Vagina (tissue), 2 donors: ENCODE data around the gene STARD13. TPM values are rescaled to one million over a fixed set of nuclear protein-coding genes. Genes with fewer than 3 reads are reported as not detected.

ENCODE experiments used
- DNase-seq, 2 donors: peaks; one replicate each; pipeline ENCODE4 v3.0.0-alpha.2; 2017; ENCODE audit errors: extremely low spot score in 2 of 2
- H3K27ac ChIP-seq: fragments of 200-600 bp; sonication (generic); one replicate; pipeline ENCODE4 v1.5.1; 2019
- H3K27me3 ChIP-seq: fragments of 200-600 bp; sonication (generic); one replicate; pipeline ENCODE4 v1.5.1; 2019
- H3K36me3 ChIP-seq, 2 donors: fragments of 200-600 bp; sonication (generic); one replicate each; pipeline ENCODE4 v1.5.1; 2017 to 2019
- H3K4me1 ChIP-seq: fragments of 200-600 bp; sonication (generic); one replicate; pipeline ENCODE4 v1.5.1; 2019
- H3K4me3 ChIP-seq, 2 donors: fragments of 200-600 bp; sonication (generic); 1 replicate in 1 of 2; 2 replicates in 1 of 2; pipeline ENCODE4 v1.5.1; 2016 to 2019
- H3K9me3 ChIP-seq: fragments of 200-600 bp; sonication (generic); one replicate; pipeline ENCODE4 v1.5.1; 2019
- POLR2A ChIP-seq, 2 donors: fragments of 450-650 bp; IDR thresholded peaks; one replicate each; pipeline ENCODE4 v1.6.1; 2017; ENCODE audit warnings: antibody characterized with exemption in 2 of 2, mild to moderate bottlenecking in 2 of 2, moderate library complexity in 2 of 2
- POLR2AphosphoS5 ChIP-seq, 2 donors: sonication (generic); formaldehyde crosslinking; IDR thresholded peaks; one replicate each; pipeline ENCODE4 v1.9.0; 2017; ENCODE audit warnings: antibody characterized with exemption in 2 of 2, mild to moderate bottlenecking in 2 of 2, low read depth in 1 of 2; ENCODE audit not compliant: insufficient read depth in 1 of 2
- intact Hi-C: fragments of 100-400 bp; cut with DNase I; formaldehyde crosslinking; loops from one replicate; pipeline ENCODE4 v1.15.1; 2023
- total RNA-seq: library from RNA; depleted of rRNA; stranded (reverse); fragments of >200 nt; gene quantifications from one replicate; pipeline ENCODE4 v1.2.3, GENCODE V29; 2016
- TF ChIP-seq, protein P1 (sequence below), 3 experiments: fragments of 450-650 bp in 2 of 3; fragments of 200-600 bp in 1 of 3; sonication (generic) in 1 of 3; IDR thresholded peaks; one replicate each; pipeline ENCODE4 v1.5.1; 2017 to 2019; ENCODE audit warnings: antibody characterized with exemption in 3 of 3, mild to moderate bottlenecking in 2 of 3, moderate library complexity in 2 of 3

The STARD13 gene
- total RNA-seq, 1 donor from 2014 or later = 33.1 TPM

DNA sequence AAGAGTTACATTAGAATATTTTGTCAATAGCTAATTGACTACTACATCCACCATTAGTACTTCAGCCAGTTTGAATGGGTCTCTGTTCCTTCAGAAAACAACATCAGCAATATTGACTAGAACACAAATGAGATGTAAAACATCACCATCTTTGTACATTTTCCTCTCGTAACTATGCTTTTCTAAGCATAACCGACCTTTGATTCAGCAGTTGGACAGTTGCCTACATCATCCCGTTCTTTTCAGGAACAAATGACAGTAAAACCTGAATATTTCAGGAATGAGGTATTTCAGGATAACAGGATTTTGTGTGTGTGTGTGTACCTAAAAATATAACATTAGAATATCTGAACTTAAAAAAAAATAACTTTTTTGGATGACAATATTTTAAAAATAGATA, 60.9 kb downstream of the STARD13 start:
- H3K36me3 ChIP-seq = no peaks in the 10 kb centered on the region
- no peak overlapping the region for H3K27ac ChIP-seq
- DNase-seq = no peak
- H3K4me3 ChIP-seq = no peak overlapping the region
- intact Hi-C loops = no loop called here
- H3K27me3 ChIP-seq = no peaks in the 10 kb centered on the region
- TF ChIP-seq POLR2A (IDR thresholded peaks at IDR 0.05) = no peak
- TF ChIP-seq POLR2AphosphoS5 (IDR thresholded peaks at IDR 0.05; ENCODE audit: insufficient read depth in 1 of 2, low read depth in 1 of 2) = no peak
- TF ChIP-seq, protein P1, sequence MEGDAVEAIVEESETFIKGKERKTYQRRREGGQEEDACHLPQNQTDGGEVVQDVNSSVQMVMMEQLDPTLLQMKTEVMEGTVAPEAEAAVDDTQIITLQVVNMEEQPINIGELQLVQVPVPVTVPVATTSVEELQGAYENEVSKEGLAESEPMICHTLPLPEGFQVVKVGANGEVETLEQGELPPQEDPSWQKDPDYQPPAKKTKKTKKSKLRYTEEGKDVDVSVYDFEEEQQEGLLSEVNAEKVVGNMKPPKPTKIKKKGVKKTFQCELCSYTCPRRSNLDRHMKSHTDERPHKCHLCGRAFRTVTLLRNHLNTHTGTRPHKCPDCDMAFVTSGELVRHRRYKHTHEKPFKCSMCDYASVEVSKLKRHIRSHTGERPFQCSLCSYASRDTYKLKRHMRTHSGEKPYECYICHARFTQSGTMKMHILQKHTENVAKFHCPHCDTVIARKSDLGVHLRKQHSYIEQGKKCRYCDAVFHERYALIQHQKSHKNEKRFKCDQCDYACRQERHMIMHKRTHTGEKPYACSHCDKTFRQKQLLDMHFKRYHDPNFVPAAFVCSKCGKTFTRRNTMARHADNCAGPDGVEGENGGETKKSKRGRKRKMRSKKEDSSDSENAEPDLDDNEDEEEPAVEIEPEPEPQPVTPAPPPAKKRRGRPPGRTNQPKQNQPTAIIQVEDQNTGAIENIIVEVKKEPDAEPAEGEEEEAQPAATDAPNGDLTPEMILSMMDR (IDR thresholded peaks at IDR 0.05) = no peak
- peaks cover 31% of the 10 kb centered on the region for H3K4me1 ChIP-seq
- no peaks in the 10 kb centered on the region for H3K9me3 ChIP-seq

DNA sequence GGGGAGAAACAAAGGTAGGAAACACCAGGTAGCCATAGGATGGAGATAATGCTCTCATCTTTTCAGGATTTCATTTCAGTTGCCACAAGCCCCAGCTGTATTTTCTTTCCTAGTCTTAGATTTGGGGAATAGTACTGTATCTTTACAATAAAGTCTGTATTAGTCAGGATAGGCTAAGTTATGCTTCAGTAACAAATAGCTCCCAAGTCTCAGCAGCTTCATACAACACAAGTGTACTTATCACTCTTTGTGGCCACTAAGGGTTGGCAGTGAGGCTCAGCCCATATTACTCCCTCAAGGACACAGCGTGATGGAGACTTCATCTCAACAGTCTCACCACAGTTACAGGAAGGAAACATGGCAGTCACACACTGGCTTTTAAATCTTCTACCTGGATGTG, 61.4 kb downstream of the STARD13 start:
- Histone ChIP-seq H3K4me3 (no peak overlapping the region), H3K27ac (no peak overlapping the region), H3K27me3 (no peaks in the 10 kb centered on the region), H3K9me3 (no peaks in the 10 kb centered on the region), H3K4me1 (peaks cover 30% of the 10 kb centered on the region), H3K36me3 (no peaks in the 10 kb centered on the region)
- intact Hi-C loops = no loop called here
- DNase-seq = no peak
- TF ChIP-seq POLR2A (IDR thresholded peaks at IDR 0.05) = no peak
- no peak for TF ChIP-seq POLR2AphosphoS5 (IDR thresholded peaks at IDR 0.05; ENCODE audit: insufficient read depth in 1 of 2, low read depth in 1 of 2)
- TF ChIP-seq, protein P1 (IDR thresholded peaks at IDR 0.05) = no peak

DNA sequence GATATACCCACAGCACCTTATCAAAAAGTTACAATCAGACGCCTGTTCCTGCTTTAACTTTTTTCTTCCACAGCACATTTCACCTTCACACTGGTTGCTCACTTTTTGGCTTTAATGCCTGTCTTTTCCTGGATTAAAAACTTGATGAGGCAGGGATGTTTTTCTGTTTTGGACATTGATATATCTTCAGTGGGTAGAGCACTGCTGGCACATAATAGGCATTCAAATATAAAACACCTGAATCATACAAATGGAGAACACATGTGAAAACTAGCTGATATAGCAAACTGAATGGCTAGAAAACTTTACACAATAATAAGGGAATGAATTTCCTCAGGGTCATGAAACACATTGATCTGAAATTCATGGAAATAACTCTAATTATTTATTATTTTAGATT, 65.6 kb downstream of the STARD13 start:
- Histone ChIP-seq H3K27ac (no peak overlapping the region), H3K27me3 (no peaks in the 10 kb centered on the region), H3K36me3 (no peaks in the 10 kb centered on the region), H3K4me1 (peaks cover 39% of the 10 kb centered on the region), H3K4me3 (no peak overlapping the region), H3K9me3 (no peaks in the 10 kb centered on the region)
- intact Hi-C loops = no loop called here
- DNase-seq = no peak
- TF ChIP-seq POLR2AphosphoS5 (IDR thresholded peaks at IDR 0.05; ENCODE audit: insufficient read depth in 1 of 2, low read depth in 1 of 2) (no peak), POLR2A (IDR thresholded peaks at IDR 0.05) (no peak)
- TF ChIP-seq, protein P1 (IDR thresholded peaks at IDR 0.05) = no peak

DNA sequence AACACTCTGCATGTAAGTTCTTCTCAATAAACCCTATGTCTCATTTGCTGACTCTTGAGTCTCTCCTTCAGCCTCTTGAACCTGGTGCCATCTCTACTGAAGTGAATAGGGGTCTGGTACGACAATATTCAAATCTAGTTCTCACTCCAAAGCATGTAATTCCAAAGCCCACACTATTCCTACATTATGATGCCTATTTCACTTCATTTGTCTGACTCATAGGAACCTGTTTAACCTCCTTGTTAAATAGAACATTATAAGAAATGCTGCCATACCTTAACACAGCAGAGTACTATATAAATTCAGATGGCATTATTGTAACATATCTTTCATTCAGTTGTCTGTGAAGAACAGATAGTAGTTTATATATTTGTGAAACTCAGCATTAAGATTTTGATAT, 67.1 kb downstream of the STARD13 start:
- no peaks in the 10 kb centered on the region for H3K36me3 ChIP-seq
- TF ChIP-seq, protein P1 (IDR thresholded peaks at IDR 0.05) = no peak
- TF ChIP-seq POLR2A (IDR thresholded peaks at IDR 0.05) = no peak
- TF ChIP-seq POLR2AphosphoS5 (IDR thresholded peaks at IDR 0.05; ENCODE audit: insufficient read depth in 1 of 2, low read depth in 1 of 2) = no peak
- H3K9me3 ChIP-seq = no peaks in the 10 kb centered on the region
- H3K4me3 ChIP-seq = no peak overlapping the region
- intact Hi-C loops = no loop called here
- no peaks in the 10 kb centered on the region for H3K27me3 ChIP-seq
- peaks cover 53% of the 10 kb centered on the region for H3K4me1 ChIP-seq
- H3K27ac ChIP-seq = no peak overlapping the region
- DNase-seq = no peak

DNA sequence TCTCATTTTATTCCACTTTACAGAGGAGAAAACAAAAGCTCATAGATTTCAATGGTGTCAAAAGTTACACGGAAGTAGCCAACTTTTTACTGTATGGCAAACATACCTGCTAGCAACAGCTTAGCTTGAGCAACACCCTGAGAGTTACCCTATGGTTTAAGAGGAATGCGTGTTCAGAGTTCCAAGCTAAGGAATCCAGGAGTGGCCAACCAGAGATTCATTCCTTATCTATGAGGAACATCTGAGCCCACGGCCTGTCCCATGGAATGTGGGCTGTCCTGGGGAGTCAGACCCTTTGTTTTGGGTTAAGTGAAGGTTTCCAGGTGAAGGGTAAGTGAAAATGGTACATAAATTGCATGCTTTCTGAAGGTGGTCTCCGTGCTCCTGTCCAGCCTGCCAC, 67.5 kb downstream of the STARD13 start:
- H3K4me1 ChIP-seq = peaks cover 57% of the 10 kb centered on the region
- no peaks in the 10 kb centered on the region for H3K36me3 ChIP-seq
- intact Hi-C loops = no loop called here
- no peak overlapping the region for H3K4me3 ChIP-seq
- TF ChIP-seq, protein P1 (IDR thresholded peaks at IDR 0.05) = no peak
- TF ChIP-seq POLR2A (IDR thresholded peaks at IDR 0.05) (no peak), POLR2AphosphoS5 (IDR thresholded peaks at IDR 0.05; ENCODE audit: insufficient read depth in 1 of 2, low read depth in 1 of 2) (no peak)
- no peaks in the 10 kb centered on the region for H3K27me3 ChIP-seq
- no peak for DNase-seq
- no peak overlapping the region for H3K27ac ChIP-seq
- no peaks in the 10 kb centered on the region for H3K9me3 ChIP-seq
